HepG2 (cell line): ENCODE results near the gene PCBP4. TPM values are rescaled to one million over a fixed set of nuclear protein-coding genes. Genes with fewer than 3 reads are reported as not detected.

Source experiments
- REXO4 ChIP-seq: sonication (generic); formaldehyde crosslinking; IDR thresholded peaks from 2 replicates; pipeline ENCODE4 v1.8.0; 2022; ENCODE audit warnings: missing genetic modification reagents, mild to moderate bottlenecking, borderline replicate concordance
- polyA plus RNA-seq, 8 experiments: library from polyadenylated mRNA; depleted of rRNA in 3 of 8; stranded (reverse) in 7 of 8; unstranded in 1 of 8; fragments of >200 nt; fragmentation: Illumina TruSeq in 4 of 8; extraction: Trizol in 4 of 8; gene quantifications; 2 replicates each; pipeline versions ENCODE4 v1.2.1 to v1.2.3, GENCODE V29; 2011 to 2016; ENCODE audit warnings: low read depth in 4 of 8, missing spikeins in 1 of 8, mixed read lengths in 1 of 8; ENCODE audit not compliant: insufficient read depth in 1 of 8
- total RNA-seq, 5 experiments: library from RNA; depleted of rRNA; stranded (reverse); fragments of >200 nt; fragmentation: Illumina TruSeq; extraction: Trizol; gene quantifications; 2 replicates each; pipeline ENCODE4 v1.2.3, GENCODE V29; 2016; ENCODE audit warnings: low read depth in 1 of 5
- TF ChIP-seq, protein P1 (sequence below): sonication (generic); formaldehyde crosslinking; IDR thresholded peaks from 2 replicates; pipeline ENCODE4 v1.9.0; 2021; ENCODE audit warnings: mild to moderate bottlenecking, missing genetic modification reagents
- TF ChIP-seq, protein P2 (sequence below): sonication (generic); formaldehyde crosslinking; IDR thresholded peaks from 2 replicates; pipeline ENCODE4 v1.4.0; 2020; ENCODE audit warnings: missing genetic modification reagents

PCBP4 gene
- total and polyA plus RNA-seq, 2 of the 13 experiments (the other 11 are each of a cell fraction or from before 2014, with no cell fraction given), result 36.8 to 51.3 TPM

DNA sequence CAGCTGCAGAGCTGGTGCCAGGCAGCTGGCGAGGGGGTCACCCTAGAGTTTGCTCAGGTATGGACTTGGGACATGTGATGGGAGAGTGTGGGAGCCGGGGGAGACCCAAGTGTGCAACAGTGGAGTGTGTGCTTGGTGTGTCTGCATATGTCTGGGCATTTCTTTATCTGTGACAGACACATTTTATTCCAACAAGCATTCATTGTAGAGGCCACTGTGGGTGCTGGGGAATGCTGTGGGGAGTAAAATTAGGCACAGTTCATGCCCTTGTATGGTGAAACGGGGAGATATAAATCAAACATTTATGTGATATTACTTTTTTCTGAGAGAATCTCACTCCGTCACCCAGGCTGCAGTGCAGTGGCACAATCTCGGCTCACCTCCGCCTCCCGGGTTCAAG lies 20.3 kb upstream of the PCBP4 start (continued):
- TF ChIP-seq, protein P1, sequence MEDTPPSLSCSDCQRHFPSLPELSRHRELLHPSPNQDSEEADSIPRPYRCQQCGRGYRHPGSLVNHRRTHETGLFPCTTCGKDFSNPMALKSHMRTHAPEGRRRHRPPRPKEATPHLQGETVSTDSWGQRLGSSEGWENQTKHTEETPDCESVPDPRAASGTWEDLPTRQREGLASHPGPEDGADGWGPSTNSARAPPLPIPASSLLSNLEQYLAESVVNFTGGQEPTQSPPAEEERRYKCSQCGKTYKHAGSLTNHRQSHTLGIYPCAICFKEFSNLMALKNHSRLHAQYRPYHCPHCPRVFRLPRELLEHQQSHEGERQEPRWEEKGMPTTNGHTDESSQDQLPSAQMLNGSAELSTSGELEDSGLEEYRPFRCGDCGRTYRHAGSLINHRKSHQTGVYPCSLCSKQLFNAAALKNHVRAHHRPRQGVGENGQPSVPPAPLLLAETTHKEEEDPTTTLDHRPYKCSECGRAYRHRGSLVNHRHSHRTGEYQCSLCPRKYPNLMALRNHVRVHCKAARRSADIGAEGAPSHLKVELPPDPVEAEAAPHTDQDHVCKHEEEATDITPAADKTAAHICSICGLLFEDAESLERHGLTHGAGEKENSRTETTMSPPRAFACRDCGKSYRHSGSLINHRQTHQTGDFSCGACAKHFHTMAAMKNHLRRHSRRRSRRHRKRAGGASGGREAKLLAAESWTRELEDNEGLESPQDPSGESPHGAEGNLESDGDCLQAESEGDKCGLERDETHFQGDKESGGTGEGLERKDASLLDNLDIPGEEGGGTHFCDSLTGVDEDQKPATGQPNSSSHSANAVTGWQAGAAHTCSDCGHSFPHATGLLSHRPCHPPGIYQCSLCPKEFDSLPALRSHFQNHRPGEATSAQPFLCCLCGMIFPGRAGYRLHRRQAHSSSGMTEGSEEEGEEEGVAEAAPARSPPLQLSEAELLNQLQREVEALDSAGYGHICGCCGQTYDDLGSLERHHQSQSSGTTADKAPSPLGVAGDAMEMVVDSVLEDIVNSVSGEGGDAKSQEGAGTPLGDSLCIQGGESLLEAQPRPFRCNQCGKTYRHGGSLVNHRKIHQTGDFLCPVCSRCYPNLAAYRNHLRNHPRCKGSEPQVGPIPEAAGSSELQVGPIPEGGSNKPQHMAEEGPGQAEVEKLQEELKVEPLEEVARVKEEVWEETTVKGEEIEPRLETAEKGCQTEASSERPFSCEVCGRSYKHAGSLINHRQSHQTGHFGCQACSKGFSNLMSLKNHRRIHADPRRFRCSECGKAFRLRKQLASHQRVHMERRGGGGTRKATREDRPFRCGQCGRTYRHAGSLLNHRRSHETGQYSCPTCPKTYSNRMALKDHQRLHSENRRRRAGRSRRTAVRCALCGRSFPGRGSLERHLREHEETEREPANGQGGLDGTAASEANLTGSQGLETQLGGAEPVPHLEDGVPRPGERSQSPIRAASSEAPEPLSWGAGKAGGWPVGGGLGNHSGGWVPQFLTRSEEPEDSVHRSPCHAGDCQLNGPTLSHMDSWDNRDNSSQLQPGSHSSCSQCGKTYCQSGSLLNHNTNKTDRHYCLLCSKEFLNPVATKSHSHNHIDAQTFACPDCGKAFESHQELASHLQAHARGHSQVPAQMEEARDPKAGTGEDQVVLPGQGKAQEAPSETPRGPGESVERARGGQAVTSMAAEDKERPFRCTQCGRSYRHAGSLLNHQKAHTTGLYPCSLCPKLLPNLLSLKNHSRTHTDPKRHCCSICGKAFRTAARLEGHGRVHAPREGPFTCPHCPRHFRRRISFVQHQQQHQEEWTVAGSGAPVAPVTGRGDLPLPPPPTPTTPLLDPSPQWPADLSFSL, result no peak
- no peak for TF ChIP-seq REXO4 (CRISPR knock-in tag)
- TF ChIP-seq, protein P2, sequence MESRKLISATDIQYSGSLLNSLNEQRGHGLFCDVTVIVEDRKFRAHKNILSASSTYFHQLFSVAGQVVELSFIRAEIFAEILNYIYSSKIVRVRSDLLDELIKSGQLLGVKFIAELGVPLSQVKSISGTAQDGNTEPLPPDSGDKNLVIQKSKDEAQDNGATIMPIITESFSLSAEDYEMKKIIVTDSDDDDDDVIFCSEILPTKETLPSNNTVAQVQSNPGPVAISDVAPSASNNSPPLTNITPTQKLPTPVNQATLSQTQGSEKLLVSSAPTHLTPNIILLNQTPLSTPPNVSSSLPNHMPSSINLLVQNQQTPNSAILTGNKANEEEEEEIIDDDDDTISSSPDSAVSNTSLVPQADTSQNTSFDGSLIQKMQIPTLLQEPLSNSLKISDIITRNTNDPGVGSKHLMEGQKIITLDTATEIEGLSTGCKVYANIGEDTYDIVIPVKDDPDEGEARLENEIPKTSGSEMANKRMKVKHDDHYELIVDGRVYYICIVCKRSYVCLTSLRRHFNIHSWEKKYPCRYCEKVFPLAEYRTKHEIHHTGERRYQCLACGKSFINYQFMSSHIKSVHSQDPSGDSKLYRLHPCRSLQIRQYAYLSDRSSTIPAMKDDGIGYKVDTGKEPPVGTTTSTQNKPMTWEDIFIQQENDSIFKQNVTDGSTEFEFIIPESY, result no peak
- TF ChIP-seq, all 625 proteins: peak for 0
